Measurements from ENCODE around the gene CCDC170. TPM values are rescaled to one million over a fixed set of nuclear protein-coding genes. Genes with fewer than 3 reads are reported as not detected.

CCDC170 gene
- total RNA-seq, 1 experiment from 2014 or later = 0.12 TPM

DNA sequence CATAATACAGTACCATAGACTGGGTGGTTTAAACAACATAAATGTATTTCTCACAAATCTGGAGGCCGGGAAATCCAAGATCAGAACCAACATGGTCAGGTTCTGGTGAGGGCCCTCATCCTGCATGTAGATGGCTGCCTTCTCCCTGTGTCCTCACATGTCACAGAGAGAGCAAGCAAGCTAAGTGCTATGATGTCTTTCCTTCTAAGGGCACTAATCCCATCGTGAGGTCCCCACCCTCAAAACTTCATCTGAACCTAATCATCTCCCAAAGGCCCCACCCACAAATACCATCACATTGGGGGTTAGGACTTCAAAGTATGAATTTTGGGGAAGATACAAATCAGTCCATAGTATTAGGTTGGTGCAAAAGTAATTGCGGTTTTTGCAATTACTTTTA is 56.8 kb downstream of the CCDC170 start:
- Histone ChIP-seq H2AFZ (ENCODE audit: low read depth, low read length, poor library complexity, severe bottlenecking) (no peak overlapping the region), H3K27ac (ENCODE audit: low read depth, low read length) (no peak overlapping the region), H3K79me2 (ENCODE audit: insufficient read depth, low read length) (no peaks in the 10 kb centered on the region), H3K9me2 (ENCODE audit: insufficient read depth) (no peaks in the 10 kb centered on the region), H4K20me1 (ENCODE audit: insufficient read depth) (no peaks in the 10 kb centered on the region), H3K4me3 (replicated peaks in 1 of 2; ENCODE audit: low read depth in 1 of 2, low read length in 2 of 2) (no peak overlapping the region), H3K4me1 (ENCODE audit: control insufficient read depth in 1 of 2, insufficient read depth in 2 of 2, low read length in 2 of 2) (no peaks in the 10 kb centered on the region), H3K9ac (ENCODE audit: low read length) (no peak overlapping the region), H3K27me3 (ENCODE audit: insufficient read depth, low read length) (no peaks in the 10 kb centered on the region), H3K4me2 (ENCODE audit: low read length) (no peak overlapping the region), H3K9me3 (ENCODE audit: control insufficient read depth in 1 of 2, insufficient read depth in 1 of 2, low read depth in 1 of 2, low read length in 2 of 2) (no peaks in the 10 kb centered on the region), H3K36me3 (ENCODE audit: control insufficient read depth in 1 of 2, insufficient read depth in 2 of 2, low read length in 2 of 2) (no peaks in the 10 kb centered on the region)
- POLR2A ChIA-PET = no interaction called here
- CTCF ChIA-PET = no interaction called here
- intact Hi-C loops (cut with micrococcal nuclease) = no loop called here
- RAD21 ChIA-PET (ENCODE audit: low non-redundant PET in 1 of 2, low total read pairs in 2 of 2, uncharacterized antibody in 2 of 2, unreplicated experiment in 2 of 2) = no interaction called here
- ATAC-seq (no peak), DNase-seq (ENCODE audit: low read depth, low spot score) (no peak)
- TF ChIP-seq YY1 (IDR thresholded peaks at IDR 0.05; ENCODE audit: extremely low read depth, insufficient replicate concordance, low read depth, low read length) (no peak), SIN3A (IDR thresholded peaks at IDR 0.05; ENCODE audit: low read depth) (no peak), ZNF274 (IDR thresholded peaks at IDR 0.05; ENCODE audit: low read depth, low read length) (no peak), SRF (IDR thresholded peaks at IDR 0.05; ENCODE audit: low read depth) (no peak), SP1 (IDR thresholded peaks at IDR 0.05; ENCODE audit: low read depth) (no peak), ZBTB33 (IDR thresholded peaks at IDR 0.05; ENCODE audit: extremely low read depth, insufficient replicate concordance, low read length) (no peak), EZH2 (IDR thresholded peaks at IDR 0.05) (no peak), JUND (IDR thresholded peaks at IDR 0.05) (no peak), POLR2A (IDR thresholded peaks at IDR 0.05; ENCODE audit: borderline replicate concordance, extremely low read depth, insufficient read depth, insufficient read length) (no peak), ZFX (IDR thresholded peaks at IDR 0.05) (no peak), RAD21 (IDR thresholded peaks at IDR 0.05; ENCODE audit: low read depth) (no peak), CEBPB (IDR thresholded peaks at IDR 0.05; ENCODE audit: low read depth) (no peak), POLR2AphosphoS5 (IDR thresholded peaks at IDR 0.05; ENCODE audit: low read depth, low read length) (no peak), CBX3 (IDR thresholded peaks at IDR 0.05; ENCODE audit: low read depth) (no peak), TCF7L2 (IDR thresholded peaks at IDR 0.05; ENCODE audit: borderline replicate concordance, extremely low read depth, insufficient read depth, insufficient read length) (no peak), EGR1 (IDR thresholded peaks at IDR 0.05; ENCODE audit: low read depth) (no peak), ELF1 (IDR thresholded peaks at IDR 0.05; ENCODE audit: borderline replicate concordance, low read depth) (no peak)
- TF ChIP-seq, protein P1, sequence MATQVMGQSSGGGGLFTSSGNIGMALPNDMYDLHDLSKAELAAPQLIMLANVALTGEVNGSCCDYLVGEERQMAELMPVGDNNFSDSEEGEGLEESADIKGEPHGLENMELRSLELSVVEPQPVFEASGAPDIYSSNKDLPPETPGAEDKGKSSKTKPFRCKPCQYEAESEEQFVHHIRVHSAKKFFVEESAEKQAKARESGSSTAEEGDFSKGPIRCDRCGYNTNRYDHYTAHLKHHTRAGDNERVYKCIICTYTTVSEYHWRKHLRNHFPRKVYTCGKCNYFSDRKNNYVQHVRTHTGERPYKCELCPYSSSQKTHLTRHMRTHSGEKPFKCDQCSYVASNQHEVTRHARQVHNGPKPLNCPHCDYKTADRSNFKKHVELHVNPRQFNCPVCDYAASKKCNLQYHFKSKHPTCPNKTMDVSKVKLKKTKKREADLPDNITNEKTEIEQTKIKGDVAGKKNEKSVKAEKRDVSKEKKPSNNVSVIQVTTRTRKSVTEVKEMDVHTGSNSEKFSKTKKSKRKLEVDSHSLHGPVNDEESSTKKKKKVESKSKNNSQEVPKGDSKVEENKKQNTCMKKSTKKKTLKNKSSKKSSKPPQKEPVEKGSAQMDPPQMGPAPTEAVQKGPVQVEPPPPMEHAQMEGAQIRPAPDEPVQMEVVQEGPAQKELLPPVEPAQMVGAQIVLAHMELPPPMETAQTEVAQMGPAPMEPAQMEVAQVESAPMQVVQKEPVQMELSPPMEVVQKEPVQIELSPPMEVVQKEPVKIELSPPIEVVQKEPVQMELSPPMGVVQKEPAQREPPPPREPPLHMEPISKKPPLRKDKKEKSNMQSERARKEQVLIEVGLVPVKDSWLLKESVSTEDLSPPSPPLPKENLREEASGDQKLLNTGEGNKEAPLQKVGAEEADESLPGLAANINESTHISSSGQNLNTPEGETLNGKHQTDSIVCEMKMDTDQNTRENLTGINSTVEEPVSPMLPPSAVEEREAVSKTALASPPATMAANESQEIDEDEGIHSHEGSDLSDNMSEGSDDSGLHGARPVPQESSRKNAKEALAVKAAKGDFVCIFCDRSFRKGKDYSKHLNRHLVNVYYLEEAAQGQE (IDR thresholded peaks at IDR 0.05; ENCODE audit: low read depth) = no peak
- TF ChIP-seq, protein P2, sequence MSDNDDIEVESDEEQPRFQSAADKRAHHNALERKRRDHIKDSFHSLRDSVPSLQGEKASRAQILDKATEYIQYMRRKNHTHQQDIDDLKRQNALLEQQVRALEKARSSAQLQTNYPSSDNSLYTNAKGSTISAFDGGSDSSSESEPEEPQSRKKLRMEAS (IDR thresholded peaks at IDR 0.05) = no peak
- TF ChIP-seq, protein P3, sequence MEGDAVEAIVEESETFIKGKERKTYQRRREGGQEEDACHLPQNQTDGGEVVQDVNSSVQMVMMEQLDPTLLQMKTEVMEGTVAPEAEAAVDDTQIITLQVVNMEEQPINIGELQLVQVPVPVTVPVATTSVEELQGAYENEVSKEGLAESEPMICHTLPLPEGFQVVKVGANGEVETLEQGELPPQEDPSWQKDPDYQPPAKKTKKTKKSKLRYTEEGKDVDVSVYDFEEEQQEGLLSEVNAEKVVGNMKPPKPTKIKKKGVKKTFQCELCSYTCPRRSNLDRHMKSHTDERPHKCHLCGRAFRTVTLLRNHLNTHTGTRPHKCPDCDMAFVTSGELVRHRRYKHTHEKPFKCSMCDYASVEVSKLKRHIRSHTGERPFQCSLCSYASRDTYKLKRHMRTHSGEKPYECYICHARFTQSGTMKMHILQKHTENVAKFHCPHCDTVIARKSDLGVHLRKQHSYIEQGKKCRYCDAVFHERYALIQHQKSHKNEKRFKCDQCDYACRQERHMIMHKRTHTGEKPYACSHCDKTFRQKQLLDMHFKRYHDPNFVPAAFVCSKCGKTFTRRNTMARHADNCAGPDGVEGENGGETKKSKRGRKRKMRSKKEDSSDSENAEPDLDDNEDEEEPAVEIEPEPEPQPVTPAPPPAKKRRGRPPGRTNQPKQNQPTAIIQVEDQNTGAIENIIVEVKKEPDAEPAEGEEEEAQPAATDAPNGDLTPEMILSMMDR (IDR thresholded peaks at IDR 0.05 in 2 of 3, conservative IDR thresholded peaks at IDR 0.05 in 1 of 3; ENCODE audit: borderline replicate concordance in 1 of 3, insufficient read depth in 1 of 3, low read depth in 2 of 3, low read length in 2 of 3) = no peak
- BruUV-seq (replicated peaks) = no TSS peak
